Measurements from ENCODE around the gene HAND1. TPM values are rescaled to one million over a fixed set of nuclear protein-coding genes. Genes with fewer than 3 reads are reported as not detected.

The HAND1 gene
- total RNA-seq, 1 donor from 2014 or later: 0.21 TPM

DNA sequence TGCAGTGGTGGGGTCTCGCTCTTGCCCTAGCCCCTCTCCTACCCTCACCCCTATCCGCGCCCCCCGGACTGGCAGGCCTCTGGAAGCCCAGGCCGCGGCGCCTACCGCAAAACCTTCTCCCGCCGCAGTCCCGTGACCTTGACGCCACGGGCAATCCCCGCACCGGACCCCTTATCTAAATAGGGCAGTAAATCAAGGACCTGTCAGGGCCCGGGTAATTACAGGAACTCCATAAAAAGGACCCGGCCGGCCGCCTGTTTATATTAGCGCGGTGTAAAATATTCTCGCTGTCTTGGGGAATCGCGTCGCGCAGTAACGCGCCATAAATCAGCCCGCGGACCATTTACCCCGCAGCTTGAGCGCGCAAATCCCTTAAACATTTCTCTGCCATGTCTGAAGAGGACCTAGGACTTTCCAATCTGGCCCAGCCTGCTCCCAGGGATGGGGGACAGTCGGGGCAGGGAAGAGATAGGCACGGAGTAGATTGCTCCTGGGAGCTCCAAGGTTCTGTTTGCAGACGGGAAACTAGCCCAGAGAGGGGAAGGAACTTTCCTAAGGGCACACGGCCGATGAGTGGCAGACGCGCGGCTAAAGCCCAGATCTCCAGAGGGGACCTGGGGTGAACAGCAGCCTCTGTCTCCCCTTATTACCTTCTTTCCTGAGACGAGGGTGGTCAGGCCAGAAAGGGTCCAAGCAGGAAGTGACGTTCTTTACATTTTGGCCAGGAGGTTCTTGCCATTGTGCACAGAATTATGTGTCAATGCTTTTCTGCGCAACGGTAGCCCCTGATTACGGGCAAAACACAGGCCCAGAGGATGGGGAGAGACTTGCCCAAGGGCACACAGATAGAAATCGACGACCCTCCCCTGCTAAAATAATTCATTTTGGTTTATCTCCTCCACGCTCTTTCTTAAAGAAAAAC lies 4.8 kb upstream of the HAND1 start:
- ATAC-seq (no peak), DNase-seq (no peak)
- Histone ChIP-seq H3K9me3 (no peaks in the 10 kb centered on the region), H3K27me3 (ENCODE audit: low read depth) (peaks cover 100% of the 10 kb centered on the region), H3K4me1 (peaks cover 27% of the 10 kb centered on the region), H3K27ac (no peak overlapping the region), H3K36me3 (no peaks in the 10 kb centered on the region), H3K4me3 (no peak overlapping the region)
- TF ChIP-seq, protein P1, sequence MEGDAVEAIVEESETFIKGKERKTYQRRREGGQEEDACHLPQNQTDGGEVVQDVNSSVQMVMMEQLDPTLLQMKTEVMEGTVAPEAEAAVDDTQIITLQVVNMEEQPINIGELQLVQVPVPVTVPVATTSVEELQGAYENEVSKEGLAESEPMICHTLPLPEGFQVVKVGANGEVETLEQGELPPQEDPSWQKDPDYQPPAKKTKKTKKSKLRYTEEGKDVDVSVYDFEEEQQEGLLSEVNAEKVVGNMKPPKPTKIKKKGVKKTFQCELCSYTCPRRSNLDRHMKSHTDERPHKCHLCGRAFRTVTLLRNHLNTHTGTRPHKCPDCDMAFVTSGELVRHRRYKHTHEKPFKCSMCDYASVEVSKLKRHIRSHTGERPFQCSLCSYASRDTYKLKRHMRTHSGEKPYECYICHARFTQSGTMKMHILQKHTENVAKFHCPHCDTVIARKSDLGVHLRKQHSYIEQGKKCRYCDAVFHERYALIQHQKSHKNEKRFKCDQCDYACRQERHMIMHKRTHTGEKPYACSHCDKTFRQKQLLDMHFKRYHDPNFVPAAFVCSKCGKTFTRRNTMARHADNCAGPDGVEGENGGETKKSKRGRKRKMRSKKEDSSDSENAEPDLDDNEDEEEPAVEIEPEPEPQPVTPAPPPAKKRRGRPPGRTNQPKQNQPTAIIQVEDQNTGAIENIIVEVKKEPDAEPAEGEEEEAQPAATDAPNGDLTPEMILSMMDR (IDR thresholded peaks at IDR 0.05): no peak
- intact Hi-C loops (cut with DNase I): no loop called here

DNA sequence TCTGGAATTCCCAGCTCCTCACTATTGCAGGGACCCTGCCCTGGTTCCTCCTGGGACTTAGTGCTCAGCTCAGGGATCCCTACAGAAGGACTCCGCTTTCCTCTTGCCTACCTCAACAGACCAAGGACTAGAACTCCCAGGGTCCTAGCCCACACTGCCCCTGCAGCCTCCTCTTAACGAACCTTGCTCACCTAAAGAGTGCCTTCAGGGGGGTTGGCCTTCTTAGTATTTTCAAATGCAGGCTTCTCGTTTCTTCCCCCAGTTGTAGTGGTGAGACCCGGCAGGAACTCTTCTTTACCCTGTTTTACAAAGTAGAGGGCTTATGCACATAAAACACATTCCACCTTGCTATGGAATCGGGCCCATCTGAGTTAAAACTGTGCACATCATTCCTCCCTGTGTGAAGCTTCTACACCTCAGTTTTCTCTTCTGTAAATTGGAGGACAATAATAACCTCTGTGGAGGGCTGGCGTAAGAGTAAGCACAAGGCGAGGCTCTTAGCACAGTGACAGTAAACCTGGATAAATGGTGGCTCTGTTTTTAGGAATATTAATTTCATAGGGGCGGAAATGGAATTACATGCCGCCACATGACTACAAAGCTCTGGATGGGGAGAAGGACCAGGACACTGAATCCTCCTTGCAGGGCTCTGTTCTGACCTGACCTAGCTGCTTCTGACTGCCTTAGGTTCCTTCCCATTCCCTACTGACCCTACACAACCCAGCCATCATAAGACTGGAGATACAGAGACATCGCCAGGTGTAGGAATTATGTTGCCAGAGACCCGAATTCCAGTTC lies 3.8 kb upstream of the HAND1 start:
- no peak for DNase-seq
- Histone ChIP-seq H3K27ac (no peak overlapping the region), H3K36me3 (no peaks in the 10 kb centered on the region), H3K4me1 (peaks cover 37% of the 10 kb centered on the region), H3K27me3 (ENCODE audit: low read depth) (peaks cover 100% of the 10 kb centered on the region), H3K9me3 (no peaks in the 10 kb centered on the region), H3K4me3 (no peak overlapping the region)
- intact Hi-C loops (cut with DNase I): no loop called here
- no peak for ATAC-seq
- TF ChIP-seq, protein P1 (IDR thresholded peaks at IDR 0.05): no peak

DNA sequence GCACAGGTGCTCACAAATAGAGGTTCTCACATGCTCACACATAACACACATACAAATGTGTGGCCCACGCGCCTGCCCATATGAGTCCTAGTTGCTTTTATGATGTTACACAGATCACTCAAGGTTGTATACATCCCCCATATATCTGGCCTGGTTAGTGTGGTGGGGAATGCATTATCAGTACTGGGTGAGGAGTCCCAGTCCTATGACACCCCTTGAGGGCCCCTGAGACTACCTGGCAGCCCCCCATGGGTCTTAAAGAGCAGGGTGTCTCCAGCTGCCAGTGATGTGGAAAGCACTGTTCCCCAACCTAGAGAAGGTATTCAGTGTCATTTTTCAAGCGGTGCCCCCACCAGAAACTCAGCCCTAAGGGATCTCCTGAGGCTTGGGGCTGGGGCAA lies 2.8 kb upstream of the HAND1 start:
- Histone ChIP-seq H3K4me3 (no peak overlapping the region), H3K9me3 (no peaks in the 10 kb centered on the region), H3K27me3 (ENCODE audit: low read depth) (peaks cover 100% of the 10 kb centered on the region), H3K4me1 (peaks cover 47% of the 10 kb centered on the region), H3K27ac (no peak overlapping the region), H3K36me3 (no peaks in the 10 kb centered on the region)
- intact Hi-C loops (cut with DNase I): no loop called here
- ATAC-seq (no peak), DNase-seq (no peak)
- TF ChIP-seq, protein P1 (IDR thresholded peaks at IDR 0.05): no peak

DNA sequence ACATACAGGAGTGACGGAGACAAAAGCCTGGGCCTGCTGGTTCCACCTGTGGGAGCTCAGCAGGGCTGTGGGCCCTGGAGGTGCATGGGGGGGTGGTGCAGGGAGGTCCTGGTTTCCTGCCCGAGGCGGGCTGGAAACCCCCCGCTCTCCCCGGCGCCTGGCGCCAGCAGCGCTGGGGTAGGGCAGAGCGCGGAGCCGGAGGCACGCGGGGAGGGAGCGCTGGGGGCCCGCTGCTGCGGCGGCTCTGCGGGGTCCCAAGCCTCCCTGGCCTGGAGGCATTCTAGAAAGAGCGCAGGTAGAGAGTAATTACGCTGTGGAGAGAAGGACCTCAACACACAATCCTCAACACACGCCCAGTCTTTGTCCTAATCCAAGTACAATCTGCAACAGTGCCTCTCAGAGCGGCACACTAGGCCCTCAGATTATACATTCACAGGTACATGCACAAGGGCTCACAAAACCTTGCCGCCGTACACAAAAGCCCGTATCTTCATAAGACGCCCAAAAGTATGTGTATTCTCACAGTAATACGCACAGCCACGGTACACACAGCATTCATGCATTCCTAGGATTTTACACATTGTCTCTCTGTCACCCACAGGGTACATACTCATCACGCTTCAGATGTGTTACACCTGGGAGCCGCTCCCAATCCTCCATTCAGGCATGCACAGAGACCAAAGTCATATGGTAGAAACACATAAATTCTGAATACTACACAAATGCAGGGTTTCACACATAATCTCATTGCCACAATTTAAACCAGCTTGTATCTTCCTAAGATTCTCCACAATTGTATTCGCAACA lies 2.1 kb upstream of the HAND1 start:
- no peaks in the 10 kb centered on the region for H3K36me3 ChIP-seq
- no peak for ATAC-seq
- DNase-seq: no peak
- peaks cover 100% of the 10 kb centered on the region for H3K27me3 ChIP-seq (ENCODE audit: low read depth)
- H3K4me3 ChIP-seq: no peak overlapping the region
- H3K4me1 ChIP-seq: peaks cover 54% of the 10 kb centered on the region
- intact Hi-C loops (cut with DNase I): no loop called here
- no peak overlapping the region for H3K27ac ChIP-seq
- H3K9me3 ChIP-seq: no peaks in the 10 kb centered on the region
- TF ChIP-seq, protein P1 (IDR thresholded peaks at IDR 0.05): no peak
